ENCODE results near the gene TMEM266. TPM values are rescaled to one million over a fixed set of nuclear protein-coding genes. Genes with fewer than 3 reads are reported as not detected.

The TMEM266 gene
- total RNA-seq, 1 donor from 2014 or later, result 8.1 TPM

- peaks cover 2% of the 10 kb centered on the region for H3K27me3 Mint-ChIP-seq (ENCODE audit: unreplicated experiment)
- H3K4me1 Mint-ChIP-seq (ENCODE audit: unreplicated experiment), result no peaks in the 10 kb centered on the region
- TF ChIP-seq, protein P1, sequence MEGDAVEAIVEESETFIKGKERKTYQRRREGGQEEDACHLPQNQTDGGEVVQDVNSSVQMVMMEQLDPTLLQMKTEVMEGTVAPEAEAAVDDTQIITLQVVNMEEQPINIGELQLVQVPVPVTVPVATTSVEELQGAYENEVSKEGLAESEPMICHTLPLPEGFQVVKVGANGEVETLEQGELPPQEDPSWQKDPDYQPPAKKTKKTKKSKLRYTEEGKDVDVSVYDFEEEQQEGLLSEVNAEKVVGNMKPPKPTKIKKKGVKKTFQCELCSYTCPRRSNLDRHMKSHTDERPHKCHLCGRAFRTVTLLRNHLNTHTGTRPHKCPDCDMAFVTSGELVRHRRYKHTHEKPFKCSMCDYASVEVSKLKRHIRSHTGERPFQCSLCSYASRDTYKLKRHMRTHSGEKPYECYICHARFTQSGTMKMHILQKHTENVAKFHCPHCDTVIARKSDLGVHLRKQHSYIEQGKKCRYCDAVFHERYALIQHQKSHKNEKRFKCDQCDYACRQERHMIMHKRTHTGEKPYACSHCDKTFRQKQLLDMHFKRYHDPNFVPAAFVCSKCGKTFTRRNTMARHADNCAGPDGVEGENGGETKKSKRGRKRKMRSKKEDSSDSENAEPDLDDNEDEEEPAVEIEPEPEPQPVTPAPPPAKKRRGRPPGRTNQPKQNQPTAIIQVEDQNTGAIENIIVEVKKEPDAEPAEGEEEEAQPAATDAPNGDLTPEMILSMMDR (IDR thresholded peaks at IDR 0.05; ENCODE audit: unreplicated experiment), result no peak
- DNase-seq (ENCODE audit: low spot score), result no peak
- no peaks in the 10 kb centered on the region for H3K9me3 Mint-ChIP-seq (ENCODE audit: unreplicated experiment)
- H3K36me3 Mint-ChIP-seq (ENCODE audit: low read depth, unreplicated experiment), result peaks cover 19% of the 10 kb centered on the region
- no peak overlapping the region for H3K4me3 Mint-ChIP-seq (ENCODE audit: unreplicated experiment)
- no peak overlapping the region for H3K27ac Mint-ChIP-seq (ENCODE audit: unreplicated experiment)
These were observed 162.4 kb downstream of the TMEM266 start for GRCh38 chr15:76222159-76222558.

- no peaks in the 10 kb centered on the region for H3K9me3 Mint-ChIP-seq (ENCODE audit: unreplicated experiment)
These were observed 163.7 kb downstream of the TMEM266 start for GRCh38 chr15:76223521-76223920.

DNA sequence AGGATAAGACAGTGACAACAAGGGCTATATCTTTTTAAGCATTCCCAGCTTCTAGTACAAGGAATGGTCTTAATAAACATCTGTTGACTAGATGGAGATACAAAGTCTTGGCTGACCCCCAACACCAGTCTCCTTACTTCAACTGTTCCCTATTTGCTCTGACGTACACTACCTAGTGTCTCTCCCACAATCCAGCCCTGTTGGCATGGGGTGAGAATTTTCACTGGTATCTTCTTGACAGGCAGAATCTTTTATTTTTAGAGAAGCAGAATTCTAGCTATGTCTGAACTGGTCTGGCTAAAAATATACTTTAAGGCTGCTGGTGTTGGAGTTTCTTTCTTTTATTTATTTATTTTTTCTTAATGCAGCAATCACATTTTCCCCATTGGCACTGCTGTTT is 169.5 kb downstream of the TMEM266 start:
- Mint-ChIP-seq H3K9me3 (ENCODE audit: unreplicated experiment) (no peaks in the 10 kb centered on the region), H3K27me3 (ENCODE audit: unreplicated experiment) (no peaks in the 10 kb centered on the region), H3K36me3 (ENCODE audit: low read depth, unreplicated experiment) (peaks cover 10% of the 10 kb centered on the region), H3K4me1 (ENCODE audit: unreplicated experiment) (no peaks in the 10 kb centered on the region), H3K4me3 (ENCODE audit: unreplicated experiment) (no peak overlapping the region), H3K27ac (ENCODE audit: unreplicated experiment) (no peak overlapping the region)
- no peak for DNase-seq (ENCODE audit: low spot score)
- TF ChIP-seq, protein P1 (IDR thresholded peaks at IDR 0.05; ENCODE audit: unreplicated experiment), result no peak

More at GRCh38 chr15:76223521-76223920, 163.7 kb downstream of the TMEM266 start:
- H3K4me1 Mint-ChIP-seq (ENCODE audit: unreplicated experiment), result no peaks in the 10 kb centered on the region
- peaks cover 17% of the 10 kb centered on the region for H3K36me3 Mint-ChIP-seq (ENCODE audit: low read depth, unreplicated experiment)
- no peak for DNase-seq (ENCODE audit: low spot score)
- TF ChIP-seq, protein P1 (IDR thresholded peaks at IDR 0.05; ENCODE audit: unreplicated experiment), result no peak
- H3K27me3 Mint-ChIP-seq (ENCODE audit: unreplicated experiment), result no peaks in the 10 kb centered on the region
- no peak overlapping the region for H3K27ac Mint-ChIP-seq (ENCODE audit: unreplicated experiment)
- H3K4me3 Mint-ChIP-seq (ENCODE audit: unreplicated experiment), result no peak overlapping the region

DNA sequence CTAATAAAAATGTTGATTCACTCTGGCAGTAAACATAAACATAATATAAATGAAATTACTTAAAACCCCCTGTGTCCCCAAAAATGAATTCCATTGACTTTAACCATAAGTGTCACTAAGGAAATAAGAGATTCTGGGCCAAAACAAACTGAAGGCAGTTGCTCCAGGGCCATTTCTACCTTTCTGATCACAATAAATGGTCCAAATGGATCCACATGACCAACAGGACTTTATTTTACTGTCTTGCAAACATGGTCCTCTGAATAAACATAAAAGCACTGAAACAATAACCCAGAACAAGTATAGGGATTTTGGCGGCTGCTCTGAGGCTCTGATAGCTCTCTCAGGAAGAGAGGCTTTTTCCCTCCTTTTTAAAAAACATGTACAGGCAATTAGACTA is 174.1 kb downstream of the TMEM266 start:
- H3K27ac Mint-ChIP-seq (ENCODE audit: unreplicated experiment), result no peak overlapping the region
- peaks cover 7% of the 10 kb centered on the region for H3K36me3 Mint-ChIP-seq (ENCODE audit: low read depth, unreplicated experiment)
- H3K27me3 Mint-ChIP-seq (ENCODE audit: unreplicated experiment), result no peaks in the 10 kb centered on the region
- TF ChIP-seq, protein P1 (IDR thresholded peaks at IDR 0.05; ENCODE audit: unreplicated experiment), result no peak
- no peaks in the 10 kb centered on the region for H3K9me3 Mint-ChIP-seq (ENCODE audit: unreplicated experiment)
- no peaks in the 10 kb centered on the region for H3K4me1 Mint-ChIP-seq (ENCODE audit: unreplicated experiment)
- DNase-seq (ENCODE audit: low spot score), result no peak
- no peak overlapping the region for H3K4me3 Mint-ChIP-seq (ENCODE audit: unreplicated experiment)

- Mint-ChIP-seq H3K27ac (ENCODE audit: unreplicated experiment) (no peak overlapping the region), H3K9me3 (ENCODE audit: unreplicated experiment) (no peaks in the 10 kb centered on the region), H3K4me3 (ENCODE audit: unreplicated experiment) (no peak overlapping the region), H3K4me1 (ENCODE audit: unreplicated experiment) (no peaks in the 10 kb centered on the region), H3K27me3 (ENCODE audit: unreplicated experiment) (no peaks in the 10 kb centered on the region), H3K36me3 (ENCODE audit: low read depth, unreplicated experiment) (peaks cover 7% of the 10 kb centered on the region)
- TF ChIP-seq, protein P1 (IDR thresholded peaks at IDR 0.05; ENCODE audit: unreplicated experiment), result no peak
- no peak for DNase-seq (ENCODE audit: low spot score)
These were observed 174.6 kb downstream of the TMEM266 start for GRCh38 chr15:76234337-76234889.
